GM19240 (cell line): Measurements from ENCODE around the gene PSMG4.

Experiments
- DNase-seq: peaks from one replicate; pipeline ENCODE4 v3.0.0; 2011; ENCODE audit warnings: low spot score; ENCODE audit not compliant: insufficient read length

Gene PSMG4

DNA sequence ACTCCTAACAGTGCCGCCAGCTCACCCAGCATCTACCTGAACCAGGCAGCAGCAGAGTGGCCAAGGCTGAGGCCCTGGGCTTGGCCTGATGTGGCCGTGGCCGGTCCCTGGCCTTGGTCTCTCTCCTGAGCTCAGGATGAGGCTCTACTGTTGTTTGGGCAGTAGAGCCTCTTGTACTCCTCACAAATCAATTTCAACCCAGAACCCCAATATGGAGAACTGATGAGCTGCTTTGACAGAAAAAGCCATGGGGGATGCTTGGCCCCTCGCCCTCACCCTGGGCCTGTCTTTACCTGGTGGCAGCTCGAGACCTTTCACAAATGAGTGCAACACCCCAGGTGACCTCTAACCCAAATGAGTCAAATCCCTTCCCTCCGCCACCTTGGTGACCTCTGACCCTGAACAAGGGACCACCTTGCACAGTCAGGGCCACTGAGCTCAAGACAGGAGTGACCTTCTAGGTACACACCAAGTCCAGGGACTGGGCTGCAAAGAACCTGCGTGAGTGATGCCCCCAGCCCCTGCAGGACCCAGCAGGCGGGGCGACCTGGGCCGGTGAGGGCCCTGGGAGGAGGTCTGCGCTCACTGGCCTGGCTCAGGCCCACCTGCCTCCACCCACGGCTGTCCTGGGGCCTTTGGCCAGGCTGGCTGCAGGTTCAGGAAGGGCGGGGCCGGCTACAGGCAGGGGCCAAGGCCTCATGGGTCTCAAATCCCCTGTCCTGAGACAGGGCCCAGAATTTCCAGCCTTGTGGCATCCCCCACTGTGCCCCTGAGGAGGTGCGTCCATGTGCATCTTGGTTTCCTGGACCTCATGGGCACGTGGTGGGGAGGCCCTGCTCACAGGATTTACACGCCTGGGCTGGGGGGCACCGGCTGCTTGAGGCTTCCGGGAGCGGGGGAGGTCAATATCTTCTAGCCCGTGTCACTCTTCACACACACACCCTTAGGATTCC lies 30.2 kb downstream of the PSMG4 start:
- no peak for DNase-seq

DNA sequence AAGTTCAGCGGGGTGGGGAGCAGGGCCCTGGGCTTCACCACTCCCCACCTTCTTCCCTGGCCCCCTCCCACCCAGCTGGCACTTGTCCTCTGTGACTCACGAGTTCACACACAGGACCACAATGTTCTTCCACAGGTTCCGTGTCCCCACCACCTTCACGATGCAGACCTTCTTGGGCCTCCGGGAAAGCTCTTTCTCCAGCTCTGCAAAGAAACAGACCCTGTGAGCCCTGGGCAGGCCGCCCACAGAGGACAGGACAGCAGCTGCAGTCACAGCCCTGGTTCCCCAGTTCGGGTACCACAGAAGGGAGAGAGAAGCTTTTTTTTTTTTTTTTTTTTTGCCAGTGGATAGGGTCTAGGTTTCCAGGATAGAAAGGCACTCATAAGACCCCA lies 30.9 kb downstream of the PSMG4 start:
- DNase-seq = no peak

DNA sequence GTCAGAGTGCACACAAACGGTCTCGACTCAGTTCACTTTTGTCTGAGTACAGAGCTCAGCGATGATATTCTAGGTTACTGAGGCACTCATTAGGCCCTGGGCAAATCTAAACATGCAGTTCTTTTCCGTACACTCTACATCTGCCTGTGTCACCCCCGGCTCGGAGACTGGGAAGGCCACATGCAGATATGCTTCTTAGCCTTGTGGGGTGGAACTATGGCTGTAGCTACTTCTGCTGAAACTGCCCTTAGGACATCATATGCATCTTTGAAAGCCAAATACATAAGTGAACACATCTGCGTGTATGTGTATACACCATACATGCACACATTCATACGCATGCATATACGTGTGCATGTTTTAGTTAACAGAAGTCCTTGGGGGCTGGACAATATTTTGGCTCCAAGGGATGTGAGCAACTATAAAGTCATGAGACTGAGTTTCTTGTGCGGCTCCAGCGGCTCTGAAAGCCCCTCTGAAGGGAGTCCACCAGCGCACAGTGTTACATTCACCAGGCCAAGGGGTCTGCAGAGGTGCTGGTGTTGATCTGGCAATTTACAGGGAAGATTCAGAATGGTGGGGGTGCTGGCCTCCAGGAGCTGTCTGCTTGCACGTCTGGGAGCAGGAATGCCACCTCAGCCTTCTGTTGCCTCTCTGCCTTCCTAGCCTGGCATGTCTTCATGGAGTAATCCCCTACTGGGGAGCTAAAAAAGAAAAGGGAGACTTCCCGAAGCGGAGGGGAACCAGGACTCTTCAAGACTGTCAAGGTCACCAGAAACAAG lies 31.6 kb downstream of the PSMG4 start:
- DNase-seq = no peak

DNA sequence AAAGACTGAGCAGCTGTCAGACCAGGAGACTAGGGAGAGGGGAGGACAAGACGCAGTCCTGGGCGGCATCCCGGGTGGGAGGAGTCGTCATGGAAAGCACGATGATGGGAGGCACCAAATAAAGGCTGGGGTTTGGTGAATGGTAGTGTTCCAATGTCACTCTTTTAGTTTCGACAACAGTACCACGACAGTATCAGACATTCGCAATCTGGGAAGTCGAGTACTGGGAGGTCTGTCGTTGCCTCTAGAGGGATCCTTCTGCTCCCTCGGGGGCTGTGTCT lies 32.1 kb downstream of the PSMG4 start:
- DNase-seq = no peak

DNA sequence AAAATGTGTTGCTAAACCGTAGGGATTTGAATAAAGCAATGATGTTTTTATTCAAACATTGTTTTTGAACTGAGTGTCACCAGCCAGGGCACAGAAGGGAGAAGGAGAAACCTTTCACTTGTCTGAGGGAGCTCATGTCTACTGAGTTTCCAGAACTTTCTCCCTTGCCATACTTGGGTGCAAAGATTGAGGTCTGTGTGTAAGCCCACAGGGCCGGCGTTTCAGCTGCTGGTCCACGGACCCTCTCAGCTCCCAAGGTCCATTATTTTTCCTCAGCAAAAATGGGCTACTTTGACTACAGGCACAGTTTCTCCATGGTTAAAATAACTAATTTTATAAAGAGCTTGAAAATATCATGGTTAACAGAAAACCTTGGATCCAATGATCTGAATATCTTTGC lies 32.6 kb downstream of the PSMG4 start:
- no peak for DNase-seq

DNA sequence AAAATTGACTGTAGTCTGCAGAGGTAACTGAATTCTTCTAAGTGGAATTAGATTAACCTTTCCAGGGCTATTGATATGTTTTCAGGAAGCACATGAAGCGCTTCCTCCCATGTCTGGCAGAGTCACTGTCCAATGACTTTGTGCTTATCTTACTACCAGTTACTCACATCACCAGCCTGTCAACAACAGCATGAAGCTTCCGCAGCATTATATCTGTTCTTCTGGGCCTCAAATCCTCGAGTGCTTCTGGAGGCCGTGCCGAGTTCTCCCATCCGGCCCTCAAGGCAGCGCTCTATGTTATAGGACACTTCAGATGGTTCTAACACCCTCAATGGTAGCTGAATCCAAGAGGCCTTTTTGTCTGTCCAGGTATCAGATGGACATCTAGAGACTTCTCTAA lies 33.2 kb downstream of the PSMG4 start:
- no peak for DNase-seq

DNA sequence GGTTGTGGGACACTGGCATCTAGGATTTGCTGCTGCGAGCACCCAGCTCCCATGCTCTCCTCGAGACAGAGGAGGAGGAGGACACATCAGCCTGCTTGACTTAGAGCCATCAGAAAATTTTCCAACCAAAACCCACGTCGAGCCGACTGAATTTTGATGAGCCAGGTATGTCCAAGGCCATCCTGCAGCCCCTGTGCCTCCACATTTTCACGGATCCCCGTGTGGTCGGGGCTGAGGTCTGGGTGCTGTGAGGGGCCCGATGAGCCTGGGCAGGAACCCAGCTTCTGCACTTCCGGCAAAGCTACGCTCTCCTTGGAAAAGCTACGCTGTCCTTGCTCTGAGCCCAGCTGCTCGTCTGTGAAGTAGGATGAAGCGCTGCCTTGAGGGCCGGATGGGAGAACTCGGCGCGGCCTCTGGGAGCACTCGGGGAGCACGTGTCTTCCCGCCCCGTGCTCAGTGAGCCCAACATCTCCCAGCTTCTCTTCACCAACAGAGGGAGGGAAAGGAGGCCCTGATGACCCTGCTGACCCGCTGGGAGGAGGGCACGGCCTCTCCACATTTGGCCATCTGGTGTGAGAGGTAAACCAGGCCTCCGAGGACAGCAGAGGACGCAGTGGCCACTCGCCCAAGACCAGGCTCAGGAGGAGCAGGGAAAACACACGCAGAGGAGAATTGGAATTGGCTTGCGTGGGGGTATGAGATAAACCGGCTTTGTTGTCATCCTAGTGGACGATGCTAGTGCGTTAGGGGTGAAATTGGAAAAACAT lies 33.9 kb downstream of the PSMG4 start:
- no peak for DNase-seq

DNA sequence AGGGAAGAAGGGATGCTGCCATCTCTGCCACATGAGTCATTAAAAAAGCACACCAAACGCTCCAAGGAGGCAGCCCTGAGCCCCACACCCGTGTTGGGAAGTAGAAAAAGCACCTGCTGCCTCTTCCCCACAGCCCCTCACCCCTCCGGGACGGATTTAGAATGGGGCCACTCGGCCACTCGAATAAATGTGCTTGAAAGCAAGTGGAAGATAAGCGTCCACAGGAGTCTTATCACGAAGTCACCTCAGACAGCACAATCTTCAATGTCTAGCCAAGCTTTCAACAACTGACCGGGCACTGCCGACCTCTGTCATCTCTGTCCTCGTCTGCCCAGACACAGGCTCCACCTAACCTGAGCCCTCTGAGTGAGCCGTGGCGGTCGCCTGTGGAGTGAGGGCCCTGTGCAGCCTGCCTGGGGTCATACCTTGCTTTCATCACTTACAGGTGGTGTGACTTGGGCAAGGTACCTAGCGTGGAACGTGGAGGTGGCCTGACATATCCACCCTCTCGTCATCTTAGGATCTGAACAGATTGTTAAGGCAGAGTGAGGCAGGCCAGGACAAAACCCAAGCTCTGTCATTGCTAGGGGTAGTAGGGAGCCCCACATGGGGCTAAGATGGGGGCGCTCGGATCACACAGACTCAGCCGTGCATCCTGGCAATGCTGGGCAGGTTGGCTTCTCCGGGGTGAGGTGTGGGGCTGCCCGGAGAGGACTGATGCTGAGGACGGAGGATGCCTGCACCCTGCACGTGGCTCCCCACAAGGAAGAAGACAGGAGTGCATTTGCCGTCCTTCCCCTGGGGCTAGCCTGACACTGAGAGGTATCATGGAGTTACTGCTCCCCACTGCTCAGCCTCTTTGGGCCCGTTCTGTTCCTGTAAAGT lies 34.8 kb downstream of the PSMG4 start:
- DNase-seq = no peak

DNA sequence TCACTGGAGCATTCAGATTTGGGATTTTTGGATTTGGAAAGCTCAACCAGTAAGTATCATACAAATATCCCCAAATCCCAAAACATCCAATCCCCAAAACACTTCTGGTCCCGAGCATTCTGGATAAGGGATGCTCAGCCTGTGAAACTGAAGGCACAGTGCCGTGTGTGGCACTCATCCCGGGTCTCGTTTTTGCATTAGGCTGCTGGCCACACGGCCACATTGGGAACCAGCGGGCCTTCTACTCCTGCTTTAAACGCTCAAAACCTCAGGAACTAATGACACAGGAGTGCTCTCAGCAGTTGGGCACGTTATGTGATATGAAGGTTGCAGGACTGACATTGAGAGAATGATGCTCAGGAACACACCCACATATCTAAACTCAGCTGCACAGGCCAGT lies 35.6 kb downstream of the PSMG4 start:
- no peak for DNase-seq

DNA sequence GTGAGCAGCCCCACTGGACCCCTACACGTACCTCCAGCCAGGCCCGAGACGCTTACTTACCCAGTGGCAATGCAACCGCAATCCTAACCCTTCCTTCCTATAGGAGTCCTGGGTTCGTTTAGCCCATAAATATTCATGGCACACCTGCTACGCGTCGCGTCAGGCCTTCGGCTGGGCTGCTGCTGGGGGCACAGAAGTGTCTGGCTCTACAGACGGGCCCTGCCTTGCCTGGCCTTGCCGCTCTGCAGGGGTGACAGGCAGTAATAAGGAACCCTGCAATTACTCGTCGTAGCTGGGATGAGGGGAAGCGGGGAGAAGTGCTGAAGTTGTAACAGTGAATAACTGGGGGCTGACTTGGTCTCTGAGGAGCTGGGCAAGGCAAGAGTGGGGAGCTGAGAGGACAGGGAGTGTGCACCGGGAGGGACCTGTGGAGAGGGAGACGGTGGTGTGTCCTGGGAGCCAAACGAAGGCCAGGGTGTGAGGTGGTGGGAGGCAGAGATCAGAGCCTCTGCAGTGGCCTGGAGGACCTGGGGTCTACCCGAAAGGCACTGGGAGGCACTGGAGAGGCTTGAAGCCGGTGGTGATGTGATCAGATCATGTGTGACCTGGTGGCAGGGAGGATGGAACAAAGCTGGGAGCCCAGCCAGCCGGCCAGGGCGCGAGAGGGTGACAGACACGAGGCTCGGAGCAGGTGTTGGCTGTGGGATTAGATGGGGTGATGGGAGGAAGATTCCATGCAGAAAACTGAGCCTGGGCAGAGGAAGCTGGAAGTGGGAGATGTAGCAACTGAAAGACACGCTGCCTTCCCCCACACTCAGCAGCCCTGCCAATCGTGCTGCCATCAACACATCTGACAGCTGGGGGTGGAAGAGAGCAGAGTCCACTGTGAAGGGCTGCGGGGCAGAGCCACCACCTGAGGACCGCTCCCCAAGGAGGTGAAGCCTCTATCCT lies 36.4 kb downstream of the PSMG4 start:
- DNase-seq = no peak

DNA sequence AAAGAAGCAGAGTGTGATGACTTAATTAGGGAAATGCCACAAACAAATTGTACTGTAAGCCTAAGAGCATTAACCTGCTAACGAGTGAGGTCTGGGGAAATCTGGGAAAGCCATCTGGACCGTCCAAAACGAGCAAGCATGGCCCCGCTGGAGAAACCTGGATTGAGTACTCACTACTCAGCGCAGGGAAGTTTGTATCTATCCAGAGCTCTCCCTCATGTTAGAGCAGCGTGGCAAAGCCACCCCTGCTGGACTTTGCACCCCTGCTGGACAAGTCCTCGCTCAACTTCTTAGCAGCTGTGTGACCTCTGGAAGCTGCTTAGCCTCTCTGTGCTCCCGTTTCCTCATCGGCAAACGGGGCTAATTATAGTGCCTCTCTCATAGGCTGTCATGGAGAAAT lies 37.3 kb downstream of the PSMG4 start:
- no peak for DNase-seq

DNA sequence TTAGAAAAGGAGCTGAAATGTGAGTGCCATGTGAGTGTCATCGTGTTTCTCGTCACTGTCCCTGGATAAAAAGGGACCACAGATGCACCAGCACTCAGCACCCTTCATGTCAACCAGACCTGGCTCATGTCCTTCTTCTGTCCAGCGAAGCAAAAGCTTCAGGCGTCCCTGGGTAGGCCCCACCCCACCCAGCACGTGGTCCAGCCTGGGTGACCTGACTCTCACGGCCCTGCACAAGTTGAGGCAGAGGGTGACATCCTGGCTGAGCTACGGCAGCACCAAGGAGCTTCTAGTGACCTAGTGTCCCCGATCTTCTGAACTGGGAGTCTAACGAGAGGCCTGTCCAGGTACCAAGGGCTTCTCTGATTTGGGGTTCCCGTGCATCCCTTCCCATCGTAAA lies 37.8 kb downstream of the PSMG4 start:
- no peak for DNase-seq

DNA sequence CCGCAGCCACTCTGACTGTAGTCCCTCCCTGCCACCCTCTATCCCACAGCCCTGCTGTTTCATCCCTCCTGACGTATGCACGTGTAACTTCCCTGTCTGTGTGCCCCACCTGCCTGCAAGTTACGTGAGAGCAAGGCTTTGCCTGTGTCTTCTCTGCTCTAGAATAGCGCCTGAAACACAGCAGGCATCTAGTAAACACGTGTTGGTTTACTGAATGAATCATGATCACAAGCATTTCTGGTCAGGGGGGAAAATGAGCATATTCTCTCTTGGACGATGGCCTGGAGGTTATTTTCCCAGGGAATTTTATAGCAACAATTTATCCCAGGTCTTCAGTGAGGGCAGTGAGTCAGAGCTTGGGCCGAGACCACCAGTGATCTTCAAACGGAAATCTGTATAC lies 38.3 kb downstream of the PSMG4 start:
- no peak for DNase-seq

DNA sequence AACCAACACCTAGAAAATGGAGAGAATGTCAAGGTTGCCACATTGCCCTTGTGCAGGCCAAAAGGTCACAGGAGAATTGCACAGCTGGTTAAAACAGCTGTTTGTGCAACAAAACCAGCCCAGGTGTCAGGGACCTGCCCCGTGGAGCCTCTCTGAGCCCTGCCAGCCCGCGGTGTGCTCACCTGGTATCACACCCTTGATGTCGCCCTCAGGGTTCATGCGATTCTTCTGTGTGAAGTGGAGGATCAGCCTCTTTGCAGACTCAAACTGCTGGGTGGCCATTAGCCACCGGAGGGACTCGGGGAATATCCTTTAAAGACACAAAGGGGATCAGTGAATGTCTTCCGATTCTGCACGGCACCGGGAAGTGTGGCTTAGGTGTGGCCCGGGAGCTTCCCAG lies 39.2 kb downstream of the PSMG4 start:
- DNase-seq = no peak

DNA sequence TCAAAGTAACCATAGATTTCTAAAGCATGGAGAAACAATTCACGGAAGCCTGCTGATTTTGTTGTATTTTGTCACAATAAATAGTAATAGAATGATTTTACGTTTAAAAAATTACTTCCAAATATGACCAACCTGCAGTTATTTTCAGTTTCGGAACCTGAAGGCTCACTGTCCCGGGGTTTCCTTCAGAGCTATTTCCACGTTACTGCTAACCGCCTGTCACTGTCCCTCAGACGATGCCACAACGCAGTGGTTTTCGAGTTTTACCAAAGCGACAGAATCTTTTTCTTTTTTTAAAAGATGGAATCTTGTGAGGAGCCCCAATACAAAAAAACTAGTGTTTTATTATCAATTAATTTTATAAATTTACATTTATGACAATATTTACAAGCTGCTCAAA lies 40.5 kb downstream of the PSMG4 start:
- no peak for DNase-seq

DNA sequence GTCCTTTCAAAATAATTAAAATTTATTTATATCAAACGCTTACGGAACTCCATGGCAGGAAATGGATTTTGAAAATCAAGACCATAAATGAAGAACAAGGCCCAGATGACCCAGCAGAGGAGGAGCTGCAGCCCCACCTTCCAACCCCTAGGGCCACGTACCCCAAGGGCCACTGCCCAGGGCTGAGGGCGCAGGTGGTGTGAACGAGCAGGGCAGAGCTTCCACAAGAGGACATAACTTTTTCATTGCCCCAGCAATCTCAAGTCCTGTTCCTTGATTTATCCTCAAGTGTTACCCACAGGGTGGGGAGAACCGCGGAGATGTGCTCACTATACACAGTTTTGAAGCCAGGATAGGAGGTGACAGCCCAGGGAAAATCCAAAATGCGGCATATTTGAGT lies 42.8 kb downstream of the PSMG4 start:
- no peak for DNase-seq

DNA sequence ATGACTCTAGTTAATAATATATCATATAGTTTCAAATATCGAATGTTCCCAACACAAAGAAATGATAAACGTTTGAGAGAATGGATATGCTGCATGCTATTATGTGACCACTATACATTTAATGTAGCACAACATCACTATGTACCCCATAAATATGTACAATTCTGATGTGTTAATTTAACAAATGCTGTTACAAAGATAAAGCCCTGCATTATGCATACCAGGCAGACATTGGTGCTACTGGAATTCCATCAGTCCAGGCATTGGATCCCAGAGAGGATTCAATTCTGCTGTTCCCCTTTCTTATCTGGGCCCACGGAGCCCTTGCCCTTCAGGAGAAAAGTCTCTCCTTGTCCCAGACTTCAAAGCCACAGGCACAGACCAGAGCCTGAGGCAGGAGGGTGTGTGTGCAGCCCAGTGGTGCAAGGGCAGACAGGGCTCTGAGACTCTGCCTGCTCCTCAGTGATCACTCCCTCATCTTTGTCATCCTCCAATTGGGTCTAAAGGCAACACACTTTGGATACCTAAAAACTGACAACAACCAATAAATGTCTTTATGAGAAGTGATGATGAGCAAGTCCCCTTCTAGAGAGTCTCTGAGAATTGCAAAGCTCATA lies 45.2 kb downstream of the PSMG4 start:
- DNase-seq = no peak

DNA sequence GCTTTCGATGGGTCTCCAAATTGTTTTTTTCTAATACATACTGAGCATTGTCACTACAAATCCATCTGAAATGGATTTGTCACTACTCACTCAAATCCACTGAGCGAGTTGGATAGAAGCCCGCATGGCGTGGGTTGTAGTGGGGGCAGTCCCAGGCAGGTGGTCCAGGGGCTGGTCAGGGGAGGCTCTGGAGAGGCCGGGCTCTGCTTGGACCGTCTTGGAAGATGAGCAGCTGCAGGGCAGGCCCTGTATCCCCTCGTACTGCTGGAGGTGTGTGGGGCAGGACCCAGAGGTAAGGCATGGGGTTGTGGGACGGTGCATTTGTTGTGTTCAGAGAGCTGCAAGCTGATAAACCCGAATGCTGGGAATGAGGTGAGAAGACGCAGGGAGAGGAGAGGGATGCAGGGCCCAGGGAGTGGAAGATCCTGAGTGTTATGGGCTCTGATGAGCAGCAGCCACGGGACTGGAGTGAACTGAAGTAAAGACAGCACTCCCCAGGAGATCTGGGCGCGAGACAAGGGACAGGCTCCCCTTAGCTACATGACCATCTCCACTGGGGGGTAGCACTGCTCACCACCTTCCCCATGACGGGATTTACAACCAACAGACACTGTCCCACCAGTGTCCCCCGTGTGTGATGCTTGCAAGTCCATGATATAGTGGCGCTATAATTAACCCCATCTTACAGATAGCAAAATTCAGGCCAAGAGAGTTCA lies 45.9 kb downstream of the PSMG4 start:
- DNase-seq = no peak

DNA sequence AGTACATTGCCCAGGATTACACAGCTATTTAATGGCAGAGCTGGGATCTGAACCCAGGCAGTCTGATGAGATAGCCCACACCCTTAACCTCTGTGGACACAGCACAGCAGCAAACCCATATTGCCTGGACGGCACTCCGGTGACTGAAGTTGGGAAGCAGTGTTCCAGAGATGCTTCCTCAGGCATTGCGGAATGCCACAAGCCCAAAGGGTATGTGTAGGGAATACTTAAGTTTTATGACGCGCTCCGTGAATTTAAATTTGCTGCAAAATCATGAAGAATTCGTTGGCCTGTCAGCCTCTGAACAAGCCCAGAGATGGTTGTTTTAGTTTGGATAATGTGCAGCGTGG lies 46.4 kb downstream of the PSMG4 start:
- DNase-seq = no peak
